ENCODE results near the gene ADD3. TPM values are rescaled to one million over a fixed set of nuclear protein-coding genes. Genes with fewer than 3 reads are reported as not detected.

The ADD3 gene
- total and polyA plus RNA-seq, 2 donors (not counting 3 experiments of a cell fraction or from before 2014, with no cell fraction given), result 14.9 to 55.2 TPM

- DNase-seq (ENCODE audit: low read depth, low spot score) (no peak), FAIRE-seq (no peak)
- no peak for TF ChIP-seq JUN (IDR thresholded peaks at IDR 0.05; ENCODE audit: borderline replicate concordance, insufficient read depth, insufficient read length, low read depth)
- no peak for TF ChIP-seq EZH2 (IDR thresholded peaks at IDR 0.05; ENCODE audit: borderline replicate concordance, low read depth, low read length, severe bottlenecking)
- TF ChIP-seq, protein P1, sequence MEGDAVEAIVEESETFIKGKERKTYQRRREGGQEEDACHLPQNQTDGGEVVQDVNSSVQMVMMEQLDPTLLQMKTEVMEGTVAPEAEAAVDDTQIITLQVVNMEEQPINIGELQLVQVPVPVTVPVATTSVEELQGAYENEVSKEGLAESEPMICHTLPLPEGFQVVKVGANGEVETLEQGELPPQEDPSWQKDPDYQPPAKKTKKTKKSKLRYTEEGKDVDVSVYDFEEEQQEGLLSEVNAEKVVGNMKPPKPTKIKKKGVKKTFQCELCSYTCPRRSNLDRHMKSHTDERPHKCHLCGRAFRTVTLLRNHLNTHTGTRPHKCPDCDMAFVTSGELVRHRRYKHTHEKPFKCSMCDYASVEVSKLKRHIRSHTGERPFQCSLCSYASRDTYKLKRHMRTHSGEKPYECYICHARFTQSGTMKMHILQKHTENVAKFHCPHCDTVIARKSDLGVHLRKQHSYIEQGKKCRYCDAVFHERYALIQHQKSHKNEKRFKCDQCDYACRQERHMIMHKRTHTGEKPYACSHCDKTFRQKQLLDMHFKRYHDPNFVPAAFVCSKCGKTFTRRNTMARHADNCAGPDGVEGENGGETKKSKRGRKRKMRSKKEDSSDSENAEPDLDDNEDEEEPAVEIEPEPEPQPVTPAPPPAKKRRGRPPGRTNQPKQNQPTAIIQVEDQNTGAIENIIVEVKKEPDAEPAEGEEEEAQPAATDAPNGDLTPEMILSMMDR (IDR thresholded peaks at IDR 0.05; ENCODE audit: extremely low read depth in 1 of 2, insufficient read depth in 1 of 2, low read depth in 1 of 2, low read length in 2 of 2), result no peak
- no peak for TF ChIP-seq MYC (IDR thresholded peaks at IDR 0.05; ENCODE audit: low read depth, low read length)
- TF ChIP-seq MAX (IDR thresholded peaks at IDR 0.05; ENCODE audit: insufficient read depth, insufficient read length), result no peak
- no peak for TF ChIP-seq POLR2A (IDR thresholded peaks at IDR 0.05; ENCODE audit: low read depth, low read length)
- no peak for TF ChIP-seq POLR2AphosphoS5 (IDR thresholded peaks at IDR 0.05; ENCODE audit: insufficient read depth, low read depth, low read length)
- no peak for TF ChIP-seq FOS (IDR thresholded peaks at IDR 0.05; ENCODE audit: borderline replicate concordance, insufficient read depth, low read length)
- TF ChIP-seq GATA2 (IDR thresholded peaks at IDR 0.05; ENCODE audit: insufficient read depth, insufficient read length, low read depth, low read length), result no peak
- Histone ChIP-seq H3K9me3 (replicated peaks; ENCODE audit: control insufficient read depth, insufficient read depth, low read length) (no peaks in the 10 kb centered on the region), H3K4me3 (replicated peaks in 1 of 3; ENCODE audit: insufficient read depth in 1 of 3, low read depth in 1 of 3, low read length in 3 of 3) (no peak overlapping the region), H3K4me2 (ENCODE audit: insufficient read depth, low read length) (no peak overlapping the region), H2AFZ (ENCODE audit: low read depth, low read length) (no peak overlapping the region), H4K20me1 (replicated peaks; ENCODE audit: control insufficient read depth, extremely low read depth, insufficient read depth, low read length) (no peaks in the 10 kb centered on the region), H3K79me2 (ENCODE audit: control insufficient read depth, insufficient read depth, low read length) (no peaks in the 10 kb centered on the region), H3K27ac (ENCODE audit: insufficient read depth, low read depth, low read length) (no peak overlapping the region), H3K4me1 (ENCODE audit: control insufficient read depth, extremely low read depth, insufficient read depth, low read length) (no peaks in the 10 kb centered on the region), H3K27me3 (ENCODE audit: control insufficient read depth in 2 of 2, insufficient read depth in 2 of 2, low read length in 2 of 2) (peaks cover 2 to 4% of the 10 kb centered on the region in 2 experiments), H3K9ac (replicated peaks; ENCODE audit: extremely low read depth, insufficient read depth, low read length) (no peak overlapping the region), H3K36me3 (ENCODE audit: control insufficient read depth in 2 of 2, extremely low read depth in 1 of 2, insufficient read depth in 2 of 2, low read length in 2 of 2) (no peaks in the 10 kb centered on the region), H3K9me1 (replicated peaks; ENCODE audit: control insufficient read depth, extremely low read depth, insufficient read depth, low read length) (no peaks in the 10 kb centered on the region)
- CTCF ChIA-PET, result interaction anchor here (0.7 kb wide), 1 partner anchor 13 kb away, joined by 3 read pairs; no protein-coding TSS in a partner anchor
- POLR2A ChIA-PET, result no interaction called here
- dilution Hi-C loops (cut with MboI; ENCODE audit: extremely low pct_ligation_motif_present, low sequenced_read_pairs) (no loop called here), intact Hi-C loops (cut with micrococcal nuclease) (no loop called here)
- no TSS peak for BruUV-seq (replicated peaks)
Observed at GRCh38 chr10:110156046-110156445, 148.3 kb downstream of the ADD3 start.
